HepG2 (cell line): ENCODE data around the gene SMIM13. TPM values are rescaled to one million over a fixed set of nuclear protein-coding genes. Genes with fewer than 3 reads are reported as not detected.

ENCODE experiments used
- E2F2 ChIP-seq: sonication (generic); formaldehyde crosslinking; IDR thresholded peaks from 2 replicates; pipeline ENCODE4 v1.4.0; 2020; ENCODE audit warnings: missing genetic modification reagents, borderline replicate concordance
- EZH2 ChIP-seq: conservative IDR thresholded peaks from 2 replicates; pipeline ENCODE4 v1.6.1; 2012; ENCODE audit warnings: mild to moderate bottlenecking, low read depth, low read length, moderate library complexity
- FOXP4 ChIP-seq: sonication (generic); formaldehyde crosslinking; IDR thresholded peaks from 2 replicates; pipeline ENCODE4 v1.4.0; 2020; ENCODE audit warnings: missing genetic modification reagents
- ISX ChIP-seq: sonication (generic); formaldehyde crosslinking; conservative IDR thresholded peaks from 2 replicates; pipeline ENCODE4 v1.5.0; 2020; ENCODE audit warnings: missing genetic modification reagents
- KLF13 ChIP-seq: sonication (generic); formaldehyde crosslinking; IDR thresholded peaks from 2 replicates; pipeline ENCODE4 v1.4.0; 2020; ENCODE audit warnings: mild to moderate bottlenecking, missing genetic modification reagents
- MAZ ChIP-seq, 2 experiments: sonication (generic) in 1 of 2; formaldehyde crosslinking in 1 of 2; IDR thresholded peaks; 2 replicates each; pipeline versions ENCODE4 v1.5.0 to v1.6.1; 2012 to 2020; ENCODE audit warnings: low read depth in 2 of 2, mild to moderate bottlenecking in 2 of 2, borderline replicate concordance in 1 of 2, improper control_type of control experiment in 1 of 2, low read length in 1 of 2, missing genetic modification reagents in 1 of 2, moderate library complexity in 1 of 2
- POGK ChIP-seq: sonication (generic); formaldehyde crosslinking; conservative IDR thresholded peaks from 2 replicates; pipeline ENCODE4 v1.8.0; 2022; ENCODE audit warnings: mild to moderate bottlenecking, moderate library complexity, missing genetic modification reagents
- RBAK ChIP-seq: sonication (generic); formaldehyde crosslinking; IDR thresholded peaks from 2 replicates; pipeline ENCODE4 v1.5.1; 2020; ENCODE audit warnings: mild to moderate bottlenecking, missing genetic modification reagents
- RCOR2 ChIP-seq: IDR thresholded peaks from 2 replicates; pipeline ENCODE4 v1.6.1; 2016; ENCODE audit warnings: missing biosample characterization, missing genetic modification reagents
- SAP130 ChIP-seq: IDR thresholded peaks from 2 replicates; pipeline ENCODE4 v1.6.1; 2016; ENCODE audit warnings: low read depth
- STAG1 ChIP-seq: sonication (generic); formaldehyde crosslinking; IDR thresholded peaks from 2 replicates; pipeline ENCODE4 v1.4.0; 2020; ENCODE audit warnings: missing genetic modification reagents
- ZFP36L2 ChIP-seq: sonication (generic); formaldehyde crosslinking; IDR thresholded peaks from 2 replicates; pipeline ENCODE4 v1.4.0; 2020; ENCODE audit warnings: missing genetic modification reagents
- ZFY ChIP-seq: sonication (generic); formaldehyde crosslinking; IDR thresholded peaks from 2 replicates; pipeline ENCODE4 v1.4.0; 2020; ENCODE audit warnings: missing genetic modification reagents
- ZNF138 ChIP-seq: sonication (generic); formaldehyde crosslinking; IDR thresholded peaks from 2 replicates; pipeline ENCODE4 v1.5.0; 2020; ENCODE audit warnings: mild to moderate bottlenecking, low read depth, missing genetic modification reagents
- ZNF230 ChIP-seq: sonication (generic); formaldehyde crosslinking; IDR thresholded peaks from 2 replicates; pipeline ENCODE4 v1.4.0; 2020; ENCODE audit warnings: mild to moderate bottlenecking, missing genetic modification reagents
- ZNF251 ChIP-seq: sonication (generic); formaldehyde crosslinking; IDR thresholded peaks from 2 replicates; pipeline ENCODE4 v1.9.0; 2021; ENCODE audit warnings: mild to moderate bottlenecking, missing genetic modification reagents
- ZNF484 ChIP-seq: sonication (generic); formaldehyde crosslinking; IDR thresholded peaks from 2 replicates; pipeline ENCODE4 v1.5.1; 2020; ENCODE audit warnings: mild to moderate bottlenecking, low read depth, missing genetic modification reagents, borderline replicate concordance
- ZNF569 ChIP-seq: sonication (generic); formaldehyde crosslinking; IDR thresholded peaks from 2 replicates; pipeline ENCODE4 v1.5.0; 2020; ENCODE audit warnings: mild to moderate bottlenecking, missing genetic modification reagents, moderate library complexity, borderline replicate concordance
- ZNF782 ChIP-seq: sonication (generic); formaldehyde crosslinking; IDR thresholded peaks from 2 replicates; pipeline ENCODE4 v1.4.0; 2020; ENCODE audit warnings: missing genetic modification reagents, mild to moderate bottlenecking, borderline replicate concordance
- ZNF83 ChIP-seq: sonication (generic); formaldehyde crosslinking; IDR thresholded peaks from 2 replicates; pipeline ENCODE4 v1.4.0; 2020; ENCODE audit warnings: missing genetic modification reagents, mild to moderate bottlenecking, borderline replicate concordance
- polyA plus RNA-seq, 8 experiments: library from polyadenylated mRNA; depleted of rRNA in 3 of 8; stranded (reverse) in 7 of 8; unstranded in 1 of 8; fragments of >200 nt; fragmentation: Illumina TruSeq in 4 of 8; extraction: Trizol in 4 of 8; gene quantifications; 2 replicates each; pipeline versions ENCODE4 v1.2.1 to v1.2.3, GENCODE V29; 2011 to 2016; ENCODE audit warnings: low read depth in 4 of 8, missing spikeins in 1 of 8, mixed read lengths in 1 of 8; ENCODE audit not compliant: insufficient read depth in 1 of 8
- total RNA-seq, 5 experiments: library from RNA; depleted of rRNA; stranded (reverse); fragments of >200 nt; fragmentation: Illumina TruSeq; extraction: Trizol; gene quantifications; 2 replicates each; pipeline ENCODE4 v1.2.3, GENCODE V29; 2016; ENCODE audit warnings: low read depth in 1 of 5
- TF ChIP-seq, protein P1 (sequence below): sonication (generic); formaldehyde crosslinking; IDR thresholded peaks from 2 replicates; pipeline ENCODE4 v1.8.0; 2022; ENCODE audit warnings: mild to moderate bottlenecking, missing genetic modification reagents, borderline replicate concordance
- TF ChIP-seq, protein P2 (sequence below): sonication (generic); formaldehyde crosslinking; IDR thresholded peaks from 2 replicates; pipeline ENCODE4 v1.5.0; 2020; ENCODE audit warnings: missing genetic modification reagents

SMIM13 gene
- total and polyA plus RNA-seq, 2 of the 13 experiments (the other 11 are each of a cell fraction or from before 2014, with no cell fraction given): 2.7 to 10.2 TPM

- TF ChIP-seq ZNF569 (CRISPR knock-in tag) (no peak), KLF13 (peak; percentile 92; the same call in 1 of the 2 replicates), SAP130 (CRISPR knock-in tag) (peak; percentile 85), ZFY (CRISPR knock-in tag) (peak; percentile 95), ZFP36L2 (CRISPR knock-in tag) (no peak), RBAK (CRISPR knock-in tag) (peak; percentile 85; the same call in 1 of the 2 replicates), ISX (CRISPR knock-in tag) (peak; percentile 31), E2F2 (CRISPR knock-in tag) (peak; percentile 87), ZNF138 (CRISPR knock-in tag) (no peak; the same call in 1 of the 2 replicates), ZNF251 (CRISPR knock-in tag) (peak; percentile 84; the same call in 1 of the 2 replicates), EZH2 (no peak), ZNF782 (CRISPR knock-in tag) (no peak), STAG1 (CRISPR knock-in tag) (no peak), ZNF83 (peak; percentile 53; the same call in 1 of the 2 replicates), FOXP4 (CRISPR knock-in tag) (peak; percentile 55), RCOR2 (CRISPR knock-in tag) (peak; percentile 78), POGK (CRISPR knock-in tag) (peak; percentile 100), ZNF484 (CRISPR knock-in tag) (peak; percentile 87; the same call in 1 of the 2 replicates), MAZ (IDR thresholded peaks at IDR 0.05; ENCODE audit: borderline replicate concordance, low read depth, low read length) (peak; percentile 83; the same call in 1 of the 2 replicates), MAZ (CRISPR knock-in tag; IDR thresholded peaks at IDR 0.05; ENCODE audit: low read depth) (peak; percentile 92), ZNF230 (CRISPR knock-in tag) (peak; percentile 90)
- TF ChIP-seq, protein P1, sequence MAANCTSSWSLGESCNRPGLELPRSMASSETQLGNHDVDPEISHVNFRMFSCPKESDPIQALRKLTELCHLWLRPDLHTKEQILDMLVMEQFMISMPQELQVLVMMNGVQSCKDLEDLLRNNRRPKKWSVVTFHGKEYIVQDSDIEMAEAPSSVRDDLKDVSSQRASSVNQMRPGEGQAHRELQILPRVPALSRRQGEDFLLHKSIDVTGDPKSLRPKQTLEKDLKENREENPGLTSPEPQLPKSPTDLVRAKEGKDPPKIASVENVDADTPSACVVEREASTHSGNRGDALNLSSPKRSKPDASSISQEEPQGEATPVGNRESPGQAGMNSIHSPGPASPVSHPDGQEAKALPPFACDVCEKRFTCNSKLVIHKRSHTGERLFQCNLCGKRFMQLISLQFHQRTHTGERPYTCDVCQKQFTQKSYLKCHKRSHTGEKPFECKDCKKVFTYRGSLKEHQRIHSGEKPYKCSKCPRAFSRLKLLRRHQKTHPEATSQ (CRISPR knock-in tag): peak; percentile 91
- TF ChIP-seq, protein P2, sequence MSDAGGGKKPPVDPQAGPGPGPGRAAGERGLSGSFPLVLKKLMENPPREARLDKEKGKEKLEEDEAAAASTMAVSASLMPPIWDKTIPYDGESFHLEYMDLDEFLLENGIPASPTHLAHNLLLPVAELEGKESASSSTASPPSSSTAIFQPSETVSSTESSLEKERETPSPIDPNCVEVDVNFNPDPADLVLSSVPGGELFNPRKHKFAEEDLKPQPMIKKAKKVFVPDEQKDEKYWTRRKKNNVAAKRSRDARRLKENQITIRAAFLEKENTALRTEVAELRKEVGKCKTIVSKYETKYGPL (CRISPR knock-in tag): no peak
Measured at GRCh38 chr6:11093626-11094410, at the start of gene SMIM13 (continued).
